ENCODE data around the gene TCF12. TPM values are rescaled to one million over a fixed set of nuclear protein-coding genes. Genes with fewer than 3 reads are reported as not detected.
A peak's percentile ranks its signal among the peaks of the same experiment; 100 is the strongest.

TCF12 gene
- total RNA-seq, 4 donors from 2014 or later, result 105 to 446 (median 180) TPM

GRCh38 chr15:57231559-57231958 is 313.1 kb downstream of the TCF12 start:
- no peak overlapping the region for H3K27ac ChIP-seq
- peaks cover 0 to 23% (median 7%) of the 10 kb centered on the region in 4 donors for H3K36me3 ChIP-seq
- H3K27me3 ChIP-seq, result no peaks in the 10 kb centered on the region
- in situ Hi-C loops (cut with MboI; ENCODE audit: low pct_ligation_motif_present in 1 of 4, low pct_unique_long_range_greater_than_20kb in 1 of 4, low sequenced_read_pairs in 3 of 4) (no loop called here), intact Hi-C loops (cut with DNase I; ENCODE audit: low total_unique reads) (no loop called here)
- 96 to 100% methylated on average over 1 of the region's 1 CpG for WGBS, 2 donors (ENCODE audit: low coverage in 1 of 2)
- no peak for TF ChIP-seq EP300 (IDR thresholded peaks at IDR 0.05; ENCODE audit: low read depth)
- TF ChIP-seq CTCF (IDR thresholded peaks at IDR 0.05), result no peak
- TF ChIP-seq POLR2A (IDR thresholded peaks at IDR 0.05), result no peak
- no peak for TF ChIP-seq POLR2AphosphoS5 (IDR thresholded peaks at IDR 0.05)
- no peak overlapping the region for H3K4me3 ChIP-seq
- H3K9me3 ChIP-seq, result no peaks in the 10 kb centered on the region
- DNase-seq, result no peak
- H3K4me1 ChIP-seq, result peaks cover 0 to 9% (median 0%) of the 10 kb centered on the region in 4 donors

- DNase-seq, result no peak
- Histone ChIP-seq H3K27ac (no peak overlapping the region), H3K27me3 (no peaks in the 10 kb centered on the region), H3K4me1 (peaks cover 0 to 15% (median 0%) of the 10 kb centered on the region in 4 donors), H3K9me3 (no peaks in the 10 kb centered on the region), H3K36me3 (peaks cover 0 to 23% (median 7%) of the 10 kb centered on the region in 4 donors), H3K4me3 (no peak overlapping the region)
- 84 to 89% methylated on average over 2 of the region's 2 CpGs for WGBS, 2 donors (ENCODE audit: low coverage in 1 of 2)
- TF ChIP-seq EP300 (IDR thresholded peaks at IDR 0.05; ENCODE audit: low read depth) (no peak), CTCF (IDR thresholded peaks at IDR 0.05) (no peak), POLR2A (IDR thresholded peaks at IDR 0.05) (no peak)
- intact Hi-C loops (cut with DNase I; ENCODE audit: low total_unique reads), result no loop called here
- in situ Hi-C loops (cut with MboI; ENCODE audit: low pct_ligation_motif_present in 1 of 4, low pct_unique_long_range_greater_than_20kb in 1 of 4, low sequenced_read_pairs in 3 of 4), result no loop called here
Observed at GRCh38 chr15:57234156-57234555, 315.7 kb downstream of the TCF12 start.

GRCh38 chr15:57235186-57235585 is 316.7 kb downstream of the TCF12 start:
- no peaks in the 10 kb centered on the region for H3K27me3 ChIP-seq
- H3K4me1 ChIP-seq, result peaks cover 0 to 15% (median 0%) of the 10 kb centered on the region in 4 donors
- intact Hi-C loops (cut with DNase I; ENCODE audit: low total_unique reads) (no loop called here), in situ Hi-C loops (cut with MboI; ENCODE audit: low pct_ligation_motif_present in 1 of 4, low pct_unique_long_range_greater_than_20kb in 1 of 4, low sequenced_read_pairs in 3 of 4) (no loop called here)
- no peaks in the 10 kb centered on the region for H3K9me3 ChIP-seq
- no peak for DNase-seq
- no peak overlapping the region for H3K4me3 ChIP-seq
- WGBS, 2 donors (ENCODE audit: low coverage in 1 of 2), result 92 to 96% methylated on average over 4 of the region's 4 CpGs
- TF ChIP-seq POLR2AphosphoS5 (IDR thresholded peaks at IDR 0.05) (no peak), POLR2A (IDR thresholded peaks at IDR 0.05) (no peak), CTCF (IDR thresholded peaks at IDR 0.05) (no peak), EP300 (IDR thresholded peaks at IDR 0.05; ENCODE audit: low read depth) (no peak)
- H3K36me3 ChIP-seq, result peaks cover 0 to 23% (median 7%) of the 10 kb centered on the region in 4 donors
- H3K27ac ChIP-seq, result no peak overlapping the region

- no peaks in the 10 kb centered on the region for H3K27me3 ChIP-seq
- intact Hi-C loops (cut with DNase I; ENCODE audit: low total_unique reads), result no loop called here
- peaks cover 0 to 23% (median 7%) of the 10 kb centered on the region in 4 donors for H3K36me3 ChIP-seq
- H3K9me3 ChIP-seq, result no peaks in the 10 kb centered on the region
- no peak for DNase-seq
- no peak overlapping the region for H3K27ac ChIP-seq
- in situ Hi-C loops (cut with MboI; ENCODE audit: low pct_ligation_motif_present in 1 of 4, low pct_unique_long_range_greater_than_20kb in 1 of 4, low sequenced_read_pairs in 3 of 4), result no loop called here
- peaks cover 0 to 15% (median 0%) of the 10 kb centered on the region in 4 donors for H3K4me1 ChIP-seq
- WGBS, 2 donors (ENCODE audit: low coverage in 1 of 2), result 71 to 73% methylated on average over 4 of the region's 4 CpGs
- TF ChIP-seq POLR2AphosphoS5 (IDR thresholded peaks at IDR 0.05), result peak in 1 of 3 donors; percentile 34
- TF ChIP-seq POLR2A (IDR thresholded peaks at IDR 0.05), result no peak
- no peak overlapping the region for H3K4me3 ChIP-seq
Observed at GRCh38 chr15:57235873-57236272, 317.4 kb downstream of the TCF12 start.

Data from transverse colon (tissue), 4 donors.